ENCODE data around the gene CHN1.

Gene CHN1

GRCh38 chr2:175004980-175005732 lies at the start of gene CHN1:
CHN1 (minus strand) TSS chr2:175005381; CDS start chr2:175004912, 469 bp downstream.
- no peak for TF ChIP-seq CTCF (conservative IDR thresholded peaks at IDR 0.05)

GRCh38 chr2:175054340-175054739 lies 49.2 kb upstream of the CHN1 start:
- H3K27ac ChIP-seq: no peak overlapping the region
- no peak for TF ChIP-seq CTCF (conservative IDR thresholded peaks at IDR 0.05)

More at GRCh38 chr2:175004980-175005732, at the start of gene CHN1:
- peak within 1 kb of the TSS; percentile 92 for H3K27ac ChIP-seq

- no peak overlapping the region for H3K27ac ChIP-seq
- TF ChIP-seq CTCF (conservative IDR thresholded peaks at IDR 0.05): no peak
Observed at GRCh38 chr2:175049661-175050060, 44.5 kb upstream of the CHN1 start.

- TF ChIP-seq CTCF (conservative IDR thresholded peaks at IDR 0.05): no peak
- H3K27ac ChIP-seq: no peak overlapping the region
Observed at GRCh38 chr2:175048275-175048674, 43.1 kb upstream of the CHN1 start.

- TF ChIP-seq CTCF (conservative IDR thresholded peaks at IDR 0.05): no peak
Observed at GRCh38 chr2:175039490-175039889, 34.3 kb upstream of the CHN1 start.

GRCh38 chr2:175039031-175039430 lies 33.9 kb upstream of the CHN1 start:
- H3K27ac ChIP-seq: no peak overlapping the region
- TF ChIP-seq CTCF (conservative IDR thresholded peaks at IDR 0.05): no peak

More at GRCh38 chr2:175039490-175039889, 34.3 kb upstream of the CHN1 start:
- H3K27ac ChIP-seq: no peak overlapping the region

GRCh38 chr2:175037941-175038340 lies 32.8 kb upstream of the CHN1 start:
- H3K27ac ChIP-seq: no peak overlapping the region
- TF ChIP-seq CTCF (conservative IDR thresholded peaks at IDR 0.05): no peak

Data from VCaP (cell line).